ENCODE results near the gene RAB31. TPM values are rescaled to one million over a fixed set of nuclear protein-coding genes. Genes with fewer than 3 reads are reported as not detected.

RAB31 gene
- total and polyA plus RNA-seq, 2 of the 13 experiments (the other 11 are each of a cell fraction or from before 2014, with no cell fraction given) = 1.1 to 1.7 TPM

- TF ChIP-seq AHDC1 (CRISPR knock-in tag; IDR thresholded peaks at IDR 0.05; ENCODE audit: borderline replicate concordance) (peak; percentile 47; the same call in 1 of the 2 replicates), SYNCRIP (IDR thresholded peaks at IDR 0.05; ENCODE audit: insufficient read depth, low read depth, low read length) (no peak), ZNF646 (CRISPR knock-in tag; IDR thresholded peaks at IDR 0.05) (no peak), MZF1 (CRISPR knock-in tag; IDR thresholded peaks at IDR 0.05; ENCODE audit: borderline replicate concordance) (no peak), FOXM1 (CRISPR knock-in tag; IDR thresholded peaks at IDR 0.05) (no peak), ZNF12 (CRISPR knock-in tag; IDR thresholded peaks at IDR 0.05) (no peak; the same call in 1 of the 2 replicates), GABPA (IDR thresholded peaks at IDR 0.05; ENCODE audit: low read depth, low read length) (no peak), GABPA (CRISPR knock-in tag; IDR thresholded peaks at IDR 0.05; ENCODE audit: low read depth) (no peak), NR3C1 (CRISPR knock-in tag; IDR thresholded peaks at IDR 0.05) (no peak), NFIB (CRISPR knock-in tag; IDR thresholded peaks at IDR 0.05; ENCODE audit: borderline replicate concordance) (no peak), ZIK1 (CRISPR knock-in tag; IDR thresholded peaks at IDR 0.05; ENCODE audit: borderline replicate concordance, low read depth) (no peak), ATF1 (CRISPR knock-in tag; IDR thresholded peaks at IDR 0.05) (peak; percentile 38; the same call in 1 of the 2 replicates), LBX2 (CRISPR knock-in tag; IDR thresholded peaks at IDR 0.05; ENCODE audit: borderline replicate concordance) (no peak), ZFP36 (IDR thresholded peaks at IDR 0.05; ENCODE audit: borderline replicate concordance, low read depth, low read length, partially characterized antibody) (no peak), ZNF605 (CRISPR knock-in tag; IDR thresholded peaks at IDR 0.05) (no peak)
Observed at GRCh38 chr18:9808295-9809241, 100.5 kb downstream of the RAB31 start (continued).
